ENCODE results near the gene TRIM9.

TRIM9 gene

DNA sequence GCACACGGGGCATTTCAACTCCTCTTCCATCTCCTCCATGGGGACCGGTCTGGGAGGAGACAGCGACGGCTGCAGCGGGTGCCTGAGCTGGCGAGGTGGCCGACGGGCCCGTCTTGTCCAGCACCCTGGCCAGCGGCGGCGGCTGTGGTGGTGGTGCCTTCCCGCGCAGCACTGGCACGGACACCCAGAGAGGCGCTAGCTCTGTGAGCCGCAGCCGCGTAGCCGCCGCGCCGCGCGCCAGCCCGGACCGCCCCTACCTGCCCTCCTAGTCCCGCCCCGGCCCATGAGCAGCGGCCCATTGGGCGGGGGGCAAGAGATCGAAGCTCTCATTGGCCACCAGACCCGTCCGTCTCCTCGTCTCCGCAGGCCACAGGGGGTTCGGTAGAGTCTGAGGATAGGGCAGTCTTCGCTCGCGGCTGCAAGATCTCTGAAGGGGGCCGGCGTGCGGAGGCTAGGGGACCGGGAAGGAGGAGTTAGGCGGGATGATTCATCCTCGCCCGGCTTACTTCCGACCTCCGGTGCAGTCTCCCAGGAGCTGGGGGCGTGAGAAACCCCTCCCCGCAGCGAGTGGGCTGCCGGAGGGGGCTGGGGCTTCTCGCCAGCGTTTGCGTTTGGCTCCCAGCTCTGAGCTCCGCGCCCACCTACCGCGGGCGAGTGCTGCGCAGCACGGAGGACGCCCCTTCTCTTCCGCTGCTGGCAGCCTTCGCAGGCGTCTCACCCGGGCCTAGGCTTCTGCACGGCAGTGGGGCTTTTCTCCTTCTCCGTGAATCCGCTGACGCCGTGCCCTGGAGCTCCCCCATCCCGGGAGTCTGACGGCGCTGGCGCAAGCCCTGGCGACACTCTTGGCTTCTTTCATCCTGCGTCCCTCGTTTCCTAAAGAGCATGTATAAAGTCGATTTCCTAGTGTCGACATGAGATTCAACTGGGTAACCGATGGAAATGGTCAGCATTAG, at the start of gene TRIM9:
Gene TRIM9, minus strand, starts transcription at position 205 of the 953 bp plus-strand sequence. Its CDS starts 166 bp downstream, at position 39.
- FAIRE-seq, result no peak

- FAIRE-seq, result no peak
Measured at GRCh38 chr14:51140856-51141255, 46.0 kb upstream of the TRIM9 start.

DNA sequence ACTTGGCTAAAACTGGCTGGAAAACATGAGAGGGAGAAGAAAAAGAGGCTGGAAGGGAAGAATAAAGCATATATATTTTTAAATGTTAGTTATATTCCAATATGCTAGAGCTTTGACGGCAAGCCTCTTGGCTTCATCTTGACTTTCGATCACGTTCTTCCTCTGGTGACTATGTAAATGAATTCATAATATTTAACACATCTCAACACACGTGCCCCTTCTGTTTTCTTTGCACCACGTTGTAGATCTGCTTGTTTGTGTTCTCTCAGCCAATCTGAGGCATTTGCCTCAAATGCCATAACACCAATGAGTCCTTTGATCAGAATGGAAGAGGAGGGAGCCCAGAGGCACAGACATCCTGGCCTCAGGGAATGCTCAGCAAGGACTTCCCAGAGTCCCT, 45.4 kb upstream of the TRIM9 start:
- FAIRE-seq, result no peak

- no peak for FAIRE-seq
Measured at GRCh38 chr14:51139121-51139681, 44.3 kb upstream of the TRIM9 start.

GRCh38 chr14:51138404-51139103, 43.6 kb upstream of the TRIM9 start:
- FAIRE-seq, result no peak

DNA sequence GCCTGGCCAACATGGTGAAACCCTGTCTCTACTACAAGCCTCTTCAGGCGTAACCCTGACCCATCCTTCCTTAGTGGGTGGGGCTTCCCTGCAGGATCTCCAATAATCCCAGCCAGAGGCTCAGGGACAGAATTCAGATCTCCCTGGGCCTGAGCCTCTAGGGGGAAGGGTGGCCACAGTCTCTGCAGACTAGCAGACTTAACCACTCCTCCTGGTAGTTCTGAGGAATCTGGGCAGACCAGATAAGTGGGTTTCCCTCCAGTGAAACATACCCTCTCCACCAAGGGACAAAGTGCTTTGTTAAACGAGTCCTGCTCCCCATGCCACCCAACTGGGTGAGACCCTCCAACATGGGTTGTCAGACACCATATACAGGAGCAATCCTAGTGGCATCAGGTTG, 36.6 kb upstream of the TRIM9 start:
- FAIRE-seq, result no peak

GRCh38 chr14:51129130-51129529, 34.2 kb upstream of the TRIM9 start:
- FAIRE-seq, result no peak

GRCh38 chr14:51124029-51124428, 29.1 kb upstream of the TRIM9 start:
- FAIRE-seq, result no peak

DNA sequence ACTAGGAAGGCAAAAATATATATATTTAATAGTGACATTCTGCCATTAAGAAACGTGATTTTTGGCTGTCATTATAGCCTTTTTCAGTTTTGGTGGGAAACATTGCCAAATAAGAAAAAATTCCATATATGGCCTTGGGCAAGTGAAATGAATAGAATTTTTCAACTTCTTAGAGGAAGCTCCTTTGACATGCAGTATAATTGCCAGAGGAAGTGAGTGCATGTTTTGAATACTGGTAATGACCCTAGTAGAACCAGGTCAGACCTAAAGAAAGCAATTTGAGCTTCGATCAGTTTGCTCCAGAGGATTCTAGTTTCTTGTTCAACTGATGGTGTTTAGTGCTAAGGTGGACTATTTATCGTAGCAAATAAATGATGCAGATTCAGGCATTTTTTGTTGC, 26.2 kb upstream of the TRIM9 start:
- no peak for FAIRE-seq

DNA sequence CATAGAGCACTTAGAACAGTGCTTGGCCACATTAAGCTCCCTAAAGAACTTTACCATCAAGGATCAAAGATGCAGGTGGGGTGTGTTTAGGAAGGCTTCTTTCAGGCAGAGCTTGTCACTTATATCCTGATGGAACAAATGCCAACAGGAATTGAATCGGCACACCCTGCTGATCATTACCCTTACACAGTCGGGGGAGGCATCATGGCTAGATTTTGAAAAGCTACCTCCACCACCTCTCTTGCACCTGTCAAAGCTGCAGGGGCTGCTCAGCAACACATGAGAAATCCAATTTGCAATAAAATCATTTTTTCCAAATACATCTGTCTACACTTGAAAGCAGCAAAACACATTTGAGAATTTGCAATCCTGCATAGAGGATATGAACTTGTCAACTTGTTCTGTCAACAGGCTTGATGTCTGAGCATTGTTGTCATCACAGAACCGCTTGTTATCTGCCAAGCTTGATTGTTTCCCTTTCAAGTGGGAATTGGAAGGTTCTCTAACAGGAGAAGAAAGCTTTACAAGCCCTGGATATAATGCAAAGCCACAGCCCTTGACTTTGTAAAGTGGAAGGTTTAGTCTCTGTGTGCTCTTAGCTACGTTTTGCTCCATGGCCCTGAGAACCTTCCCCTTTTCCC, 24.6 kb upstream of the TRIM9 start:
- no peak for FAIRE-seq

DNA sequence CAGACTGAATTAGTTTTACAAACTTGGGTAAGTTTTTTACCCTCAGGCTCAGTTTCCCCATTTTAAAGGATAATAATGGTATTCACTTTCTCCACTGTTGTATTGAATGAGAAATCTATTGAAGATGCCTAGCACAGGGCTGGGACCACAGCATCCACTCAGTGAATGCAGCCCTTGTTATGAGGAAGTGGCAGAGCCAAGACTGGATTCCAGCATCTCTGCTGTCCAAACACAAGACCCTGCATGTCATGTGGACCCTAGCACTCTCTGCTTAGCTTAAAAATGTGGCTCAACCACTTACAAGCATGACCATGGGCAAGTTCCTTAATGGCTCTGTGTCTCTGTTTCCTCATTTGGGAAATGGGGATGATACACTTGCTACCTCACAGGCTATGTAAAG, 24.1 kb upstream of the TRIM9 start:
- FAIRE-seq, result no peak

- FAIRE-seq, result no peak
Measured at GRCh38 chr14:51117593-51117992, 22.7 kb upstream of the TRIM9 start.

GRCh38 chr14:51116682-51117081, 21.8 kb upstream of the TRIM9 start:
- no peak for FAIRE-seq

DNA sequence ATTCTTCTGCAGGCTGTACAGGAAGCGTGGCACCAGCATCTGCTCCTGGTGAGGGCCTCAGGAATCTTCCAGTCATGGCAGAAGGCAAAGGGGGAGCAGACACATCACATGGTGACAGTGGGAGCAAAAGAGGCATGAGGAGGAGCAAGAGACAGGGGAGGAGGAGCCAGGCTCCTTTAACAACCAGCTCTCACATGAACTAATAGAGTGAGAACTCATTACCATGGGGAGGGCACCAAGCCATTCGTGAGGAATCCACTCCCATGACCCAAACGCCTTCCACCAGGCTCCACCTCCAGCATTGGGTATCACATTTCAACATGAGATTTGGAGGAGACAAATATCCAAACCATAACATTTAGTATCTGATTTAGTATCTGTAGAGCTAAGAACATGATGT, 14.7 kb upstream of the TRIM9 start:
- no peak for FAIRE-seq

GRCh38 chr14:51107801-51108200, 12.9 kb upstream of the TRIM9 start:
- FAIRE-seq, result no peak

DNA sequence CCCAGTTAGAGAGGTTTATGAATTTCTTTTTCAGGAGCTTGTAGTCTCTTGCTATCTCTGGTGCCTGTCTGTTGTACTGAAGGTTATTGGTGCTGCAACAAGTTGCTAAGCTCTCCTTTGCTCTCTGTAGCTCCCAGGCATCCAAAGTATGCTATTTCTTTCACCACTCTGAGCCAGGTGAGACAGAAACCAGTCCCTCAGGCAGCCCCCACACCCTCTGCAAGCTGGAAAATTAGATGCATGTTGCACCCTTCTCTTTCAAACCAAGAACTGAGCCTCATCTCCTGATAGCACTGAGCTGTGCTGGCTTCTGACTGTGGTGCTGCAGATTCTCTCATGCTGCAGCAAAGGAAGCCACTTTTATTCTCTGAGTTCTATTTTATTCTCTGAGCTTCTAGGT, 9.6 kb upstream of the TRIM9 start:
- no peak for FAIRE-seq

DNA sequence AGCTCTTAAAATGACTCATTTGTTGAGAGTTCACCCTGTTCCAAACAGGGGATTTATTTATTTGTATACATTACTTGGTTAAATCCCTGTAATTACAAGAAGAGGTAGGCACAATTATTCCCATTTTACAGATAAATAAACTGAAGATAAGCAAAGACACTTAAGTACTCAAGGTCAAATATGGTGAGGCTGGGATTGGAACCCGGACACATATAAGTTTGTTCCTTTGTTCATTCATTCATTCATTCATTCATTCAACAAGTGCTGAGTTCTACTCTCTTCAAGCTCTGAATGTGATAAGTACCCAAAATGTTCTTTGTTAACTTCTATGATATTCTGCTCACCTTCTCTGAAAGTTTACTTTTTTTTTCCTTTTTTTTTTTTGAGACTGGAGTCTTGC, 2.4 kb upstream of the TRIM9 start:
- FAIRE-seq, result no peak

GRCh38 chr14:51096870-51097269, 2.0 kb upstream of the TRIM9 start:
- FAIRE-seq, result no peak

- FAIRE-seq, result no peak
Measured at GRCh38 chr14:51095854-51096823, 1.2 kb upstream of the TRIM9 start.

DNA sequence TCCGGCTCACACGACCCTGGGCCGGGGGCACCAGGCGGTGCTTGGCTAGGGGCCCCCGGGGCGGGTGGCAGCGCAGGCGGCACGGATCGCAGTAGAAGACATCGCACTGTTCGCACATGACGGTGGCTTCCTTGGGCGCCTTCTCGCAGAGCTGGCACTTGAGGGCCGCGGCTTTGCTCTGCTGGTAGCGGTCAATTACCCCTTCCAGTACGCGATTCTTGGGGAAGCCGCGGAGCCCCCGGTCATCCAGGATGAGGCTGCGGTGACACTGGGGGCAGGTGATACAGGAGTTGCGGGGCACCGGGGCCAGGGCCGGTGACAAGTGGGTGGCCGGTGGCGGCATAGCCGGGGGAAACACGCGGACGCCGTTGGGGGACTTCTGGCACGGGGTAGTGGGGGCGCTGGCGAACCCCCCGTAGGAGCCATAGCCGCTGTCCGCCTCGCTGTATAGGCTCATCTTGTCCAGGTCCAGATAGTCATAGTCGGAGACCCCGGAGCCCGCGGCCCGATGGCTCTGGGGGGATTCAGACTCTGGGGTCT, 553 bp downstream of the TRIM9 start:
- no peak for FAIRE-seq

Measured in colon (tissue), 2 donors.